ENCODE results near the gene HDX.

The HDX gene

GRCh38 chrX:84335121-84335520 lies 167.1 kb downstream of the HDX start:
- Histone ChIP-seq H3K4me2 (ENCODE audit: low read depth, low read length, poor library complexity, severe bottlenecking) (no peak overlapping the region), H3K9me2 (replicated peaks; ENCODE audit: insufficient read depth, low read length) (no peaks in the 10 kb centered on the region), H4K20me1 (ENCODE audit: low read depth, low read length) (no peaks in the 10 kb centered on the region), H2AFZ (ENCODE audit: low read depth, low read length, severe bottlenecking) (no peak overlapping the region), H3F3A (ENCODE audit: insufficient read depth) (no peaks in the 10 kb centered on the region), H3K9ac (ENCODE audit: low read length) (no peak overlapping the region), H3K36me3 (ENCODE audit: low read length) (no peaks in the 10 kb centered on the region), H3K79me2 (ENCODE audit: insufficient read depth, low read length) (no peaks in the 10 kb centered on the region), H3K27ac (ENCODE audit: low read depth, low read length) (no peak overlapping the region), H3K9me3 (ENCODE audit: insufficient read depth, low read length) (no peaks in the 10 kb centered on the region), H3K4me3 (ENCODE audit: insufficient read depth, low read length, poor library complexity, severe bottlenecking) (no peak overlapping the region), H3K27me3 (ENCODE audit: low read length) (no peaks in the 10 kb centered on the region)
- TF ChIP-seq EZH2phosphoT487 (conservative IDR thresholded peaks at IDR 0.05; ENCODE audit: low read length) (no peak), CTCF (IDR thresholded peaks at IDR 0.05; ENCODE audit: insufficient read depth, low read length, poor library complexity, severe bottlenecking) (no peak)

GRCh38 chrX:84322083-84322827 lies 180.0 kb downstream of the HDX start:
- H2AFZ ChIP-seq (ENCODE audit: low read depth, low read length, severe bottlenecking) = no peak overlapping the region

GRCh38 chrX:84320614-84321013 lies 181.6 kb downstream of the HDX start:
- no peaks in the 10 kb centered on the region for H3K9me3 ChIP-seq (ENCODE audit: insufficient read depth, low read length)
- H3K36me3 ChIP-seq (ENCODE audit: low read length) = no peaks in the 10 kb centered on the region
- H3K9me2 ChIP-seq (replicated peaks; ENCODE audit: insufficient read depth, low read length) = no peaks in the 10 kb centered on the region
- H3K27me3 ChIP-seq (ENCODE audit: low read length) = no peaks in the 10 kb centered on the region
- no peak for TF ChIP-seq EZH2phosphoT487 (conservative IDR thresholded peaks at IDR 0.05; ENCODE audit: low read length)
- TF ChIP-seq CTCF (IDR thresholded peaks at IDR 0.05; ENCODE audit: insufficient read depth, low read length, poor library complexity, severe bottlenecking) = no peak
- no peaks in the 10 kb centered on the region for H3F3A ChIP-seq (ENCODE audit: insufficient read depth)
- H3K9ac ChIP-seq (ENCODE audit: low read length) = no peak overlapping the region
- no peaks in the 10 kb centered on the region for H4K20me1 ChIP-seq (ENCODE audit: low read depth, low read length)
- no peaks in the 10 kb centered on the region for H3K79me2 ChIP-seq (ENCODE audit: insufficient read depth, low read length)
- H3K4me2 ChIP-seq (ENCODE audit: low read depth, low read length, poor library complexity, severe bottlenecking) = no peak overlapping the region
- H3K4me3 ChIP-seq (ENCODE audit: insufficient read depth, low read length, poor library complexity, severe bottlenecking) = no peak overlapping the region
- H3K27ac ChIP-seq (ENCODE audit: low read depth, low read length) = no peak overlapping the region
- H2AFZ ChIP-seq (ENCODE audit: low read depth, low read length, severe bottlenecking) = no peak overlapping the region

More at GRCh38 chrX:84322083-84322827, 180.0 kb downstream of the HDX start:
- Histone ChIP-seq H3F3A (ENCODE audit: insufficient read depth) (no peaks in the 10 kb centered on the region), H3K27me3 (ENCODE audit: low read length) (no peaks in the 10 kb centered on the region), H3K36me3 (ENCODE audit: low read length) (no peaks in the 10 kb centered on the region), H4K20me1 (ENCODE audit: low read depth, low read length) (no peaks in the 10 kb centered on the region), H3K9me3 (ENCODE audit: insufficient read depth, low read length) (no peaks in the 10 kb centered on the region), H3K27ac (ENCODE audit: low read depth, low read length) (no peak overlapping the region), H3K4me3 (ENCODE audit: insufficient read depth, low read length, poor library complexity, severe bottlenecking) (no peak overlapping the region), H3K9me2 (replicated peaks; ENCODE audit: insufficient read depth, low read length) (no peaks in the 10 kb centered on the region), H3K4me2 (ENCODE audit: low read depth, low read length, poor library complexity, severe bottlenecking) (no peak overlapping the region), H3K79me2 (ENCODE audit: insufficient read depth, low read length) (no peaks in the 10 kb centered on the region), H3K9ac (ENCODE audit: low read length) (no peak overlapping the region)
- TF ChIP-seq EZH2phosphoT487 (conservative IDR thresholded peaks at IDR 0.05; ENCODE audit: low read length) (no peak), CTCF (IDR thresholded peaks at IDR 0.05; ENCODE audit: insufficient read depth, low read length, poor library complexity, severe bottlenecking) (no peak)

Measured in SU-DHL-6 (cell line).